Activated CD4-positive, alpha-beta T cell treated with anti-CD3 and anti-CD28 coated beads, Interleukin-2, amount 10 ng/mL, durations not matched to agents 7 days and 5 days (primary cell): ENCODE results near the gene TTC33. TPM values are rescaled to one million over a fixed set of nuclear protein-coding genes. Genes with fewer than 3 reads are reported as not detected.
"Not testable (repeated sequence)": the region's sequence is repeated elsewhere in the genome, so short reads cannot be mapped to it uniquely, and the experiment has no call there.

Source experiments
- CTCF ChIA-PET: fragments of 350-600 bp; sonication (Branson Sonifier 250); formaldehyde crosslinking; loops from one replicate; lab custom pipeline; 2021; ENCODE audit warnings: antibody characterized with exemption; lab: Charles Lee
- POLR2A ChIA-PET: fragments of 350-600 bp; sonication (Branson Sonifier 250); formaldehyde crosslinking; loops from one replicate; lab custom pipeline; 2021; ENCODE audit warnings: antibody characterized with exemption; lab: Charles Lee
- DNase-seq: peaks from one replicate; pipeline ENCODE4 v3.0.0-alpha.2; 2020
- H3K27ac Mint-ChIP-seq: one replicate; pipeline ENCODE4 v1.8.0; 2021; ENCODE audit warnings: mild to moderate bottlenecking, moderate library complexity, mixed read lengths
- H3K27me3 Mint-ChIP-seq: one replicate; pipeline ENCODE4 v1.8.0; 2021; ENCODE audit warnings: mixed read lengths
- H3K36me3 Mint-ChIP-seq: one replicate; pipeline ENCODE4 v1.8.0; 2021; ENCODE audit warnings: low read depth, mixed read lengths
- H3K4me1 Mint-ChIP-seq: one replicate; pipeline ENCODE4 v1.8.0; 2021; ENCODE audit warnings: mixed read lengths
- H3K4me3 Mint-ChIP-seq: one replicate; pipeline ENCODE4 v1.8.0; 2021; ENCODE audit warnings: mild to moderate bottlenecking, moderate library complexity, mixed read lengths
- H3K9me3 Mint-ChIP-seq: one replicate; pipeline ENCODE4 v1.8.0; 2021; ENCODE audit warnings: mixed read lengths
- total RNA-seq, 2 experiments: library from RNA; stranded (reverse); gene quantifications; one replicate each; pipeline ENCODE4 v1.2.3, GENCODE V29; 2021

The TTC33 gene
- total RNA-seq, 2 experiments from 2014 or later = 16.2 to 16.8 TPM

DNA sequence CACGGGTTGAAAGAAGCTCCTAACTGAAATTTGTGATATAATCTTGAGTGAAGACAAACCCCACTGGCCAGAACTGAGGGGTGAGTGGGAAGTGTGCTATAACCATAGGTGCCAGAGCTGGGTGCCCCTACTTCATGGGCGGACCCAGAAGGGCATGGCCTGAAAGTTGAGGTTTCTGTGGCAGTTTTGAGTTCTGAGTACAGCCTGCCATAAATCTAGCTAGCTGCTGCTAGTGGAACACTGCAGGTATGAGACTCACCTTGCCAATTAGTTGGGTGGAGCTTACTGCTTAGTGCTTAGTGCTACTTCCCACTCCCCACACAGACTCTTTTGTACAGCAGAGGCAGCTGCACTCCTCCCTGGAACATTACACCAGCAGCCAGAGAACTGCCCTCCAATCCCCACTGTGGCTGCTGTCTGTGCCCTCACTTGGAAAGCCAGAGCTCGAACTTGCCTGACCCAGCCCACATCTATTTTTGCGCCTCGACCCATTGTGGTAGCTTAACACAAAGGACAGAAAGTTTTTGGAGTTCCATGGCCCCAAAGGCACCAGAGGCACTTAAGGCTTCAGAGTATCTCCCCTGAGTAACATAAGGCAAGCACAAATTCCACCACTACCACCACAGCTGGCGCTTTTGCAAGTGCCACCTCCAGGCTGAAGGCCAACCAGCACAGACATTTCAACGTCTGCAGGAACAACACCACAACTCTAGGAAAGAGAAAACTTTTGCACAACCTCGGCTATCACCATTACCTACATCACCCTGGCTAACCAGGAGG is 103.1 kb downstream of the TTC33 start:
- peaks cover 82% of the 10 kb centered on the region for H3K4me1 Mint-ChIP-seq
- H3K27me3 Mint-ChIP-seq = no peaks in the 10 kb centered on the region
- H3K9me3 Mint-ChIP-seq = peaks cover 15% of the 10 kb centered on the region
- H3K4me3 Mint-ChIP-seq = peak overlapping the region; percentile 78
- peak overlapping the region; percentile 93 for H3K27ac Mint-ChIP-seq
- CTCF ChIA-PET = interaction anchor here (0.8 to 1.8 kb wide), 5 partner anchors 12 to 250 kb away, joined by 3 to 6 read pairs (median 3); no protein-coding TSS in a partner anchor
- H3K36me3 Mint-ChIP-seq = peaks cover 30% of the 10 kb centered on the region
- DNase-seq = peak; percentile 31
- POLR2A ChIA-PET = no interaction called here

DNA sequence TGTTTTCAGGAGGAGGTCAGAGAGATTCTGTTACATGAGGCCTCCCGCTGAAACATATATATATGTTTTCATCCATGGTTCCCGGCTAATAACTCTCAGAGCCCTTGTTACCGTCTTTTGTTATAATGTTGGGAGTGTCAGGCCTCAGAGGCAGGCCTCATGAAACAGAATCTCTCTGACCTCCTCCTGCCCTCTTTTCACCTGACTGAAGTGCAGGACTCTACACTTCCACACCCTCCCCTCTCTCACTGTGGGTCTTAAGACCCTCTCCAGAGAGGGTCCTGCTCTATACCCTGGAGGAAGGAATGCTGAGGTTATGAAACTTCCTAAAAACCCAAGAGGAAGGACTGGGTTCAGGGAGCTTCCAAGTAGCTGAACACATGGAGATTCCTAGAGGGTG is 104.6 kb downstream of the TTC33 start:
- peaks cover 33% of the 10 kb centered on the region for H3K36me3 Mint-ChIP-seq

DNA sequence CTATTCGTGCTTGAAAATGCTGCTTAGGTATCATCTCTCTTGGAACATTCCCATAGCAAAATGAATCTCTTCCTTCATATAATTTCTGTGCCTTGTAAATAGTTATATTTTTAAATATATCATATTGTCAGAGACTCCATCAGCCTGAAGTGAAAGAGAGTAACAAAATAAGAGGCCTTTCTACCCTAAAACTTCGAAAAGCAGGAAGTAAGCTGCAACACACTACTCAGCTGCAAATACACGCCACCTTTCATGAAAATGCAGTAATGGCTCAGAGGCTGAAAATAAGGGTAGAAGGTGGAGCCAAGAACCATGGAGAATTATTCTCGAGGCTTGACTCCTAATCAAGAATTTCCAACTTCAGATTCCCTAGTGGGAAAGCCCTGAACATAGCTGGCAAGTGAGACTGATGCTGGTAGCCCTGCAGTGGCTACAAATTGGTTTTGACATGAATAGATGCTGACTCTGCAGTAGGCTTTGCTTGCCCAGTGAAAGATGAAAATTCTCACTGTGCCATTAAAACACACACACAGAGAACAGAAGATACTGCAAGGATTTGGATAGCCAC is 106.2 kb downstream of the TTC33 start:
- ChIA-PET CTCF (interaction anchor here (1.1 to 2.2 kb wide), 3 partner anchors 8 to 22 kb away, joined by 3 to 6 read pairs (median 3); no protein-coding TSS in a partner anchor), POLR2A (no interaction called here)
- Mint-ChIP-seq H3K27ac (peak overlapping the region; percentile 74), H3K4me3 (no peak overlapping the region), H3K4me1 (peaks cover 62% of the 10 kb centered on the region), H3K36me3 (peaks cover 41% of the 10 kb centered on the region), H3K9me3 (peaks cover 21% of the 10 kb centered on the region), H3K27me3 (no peaks in the 10 kb centered on the region)
- no peak for DNase-seq

More for the DNA sequence above, 104.6 kb downstream of the TTC33 start:
- ChIA-PET POLR2A (no interaction called here), CTCF (no interaction called here)
- Mint-ChIP-seq H3K27ac (no peak overlapping the region), H3K4me3 (no peak overlapping the region), H3K9me3 (peaks cover 10% of the 10 kb centered on the region), H3K27me3 (no peaks in the 10 kb centered on the region), H3K4me1 (peaks cover 73% of the 10 kb centered on the region)
- no peak for DNase-seq

DNA sequence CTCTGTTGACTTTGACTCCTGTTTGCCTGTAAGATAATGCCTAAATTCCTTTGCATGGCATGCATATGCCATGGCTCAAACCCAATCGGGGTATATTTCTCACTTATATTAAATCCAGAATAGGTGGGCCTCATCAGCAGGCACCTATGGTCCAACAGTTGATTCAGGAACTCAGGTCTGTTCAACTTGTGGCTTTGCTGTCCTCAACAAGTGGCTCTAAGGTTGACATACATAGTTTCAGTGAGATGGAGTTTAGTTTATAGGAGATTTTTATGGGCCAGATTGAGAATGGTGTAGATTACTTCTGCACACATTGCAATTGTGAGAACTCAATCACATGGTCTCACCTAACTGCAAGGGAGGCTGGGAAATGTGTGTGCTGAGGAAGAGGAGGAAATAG is 107.6 kb downstream of the TTC33 start:
- H3K4me3 Mint-ChIP-seq = no peak overlapping the region
- peaks cover 49% of the 10 kb centered on the region for H3K4me1 Mint-ChIP-seq
- POLR2A ChIA-PET = no interaction called here
- CTCF ChIA-PET = interaction anchor here (0.5 to 1.0 kb wide), 3 partner anchors 21 to 249 kb away, joined by 3 to 4 read pairs (median 3); no protein-coding TSS in a partner anchor
- no peak overlapping the region for H3K27ac Mint-ChIP-seq
- H3K36me3 Mint-ChIP-seq = peaks cover 53% of the 10 kb centered on the region
- no peaks in the 10 kb centered on the region for H3K27me3 Mint-ChIP-seq
- DNase-seq = no peak
- H3K9me3 Mint-ChIP-seq = peaks cover 28% of the 10 kb centered on the region

DNA sequence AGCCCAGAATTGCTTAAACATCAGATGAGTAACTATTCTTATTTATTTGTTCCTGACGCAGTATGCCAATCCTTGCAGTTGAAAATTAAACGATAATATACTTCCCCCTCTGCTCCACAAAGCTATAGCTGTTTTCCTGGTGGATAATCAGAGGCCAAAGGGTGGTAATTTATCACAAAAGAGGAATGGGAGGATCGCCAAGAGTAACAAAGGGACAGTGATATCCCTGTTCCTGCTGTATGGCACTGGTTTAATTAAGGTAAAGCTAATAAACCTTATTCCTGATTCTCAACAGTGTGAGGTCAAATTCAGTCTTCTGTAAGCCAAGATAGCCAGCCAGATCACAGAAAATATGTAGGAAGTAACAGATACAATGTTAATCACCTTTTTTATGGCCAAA is 109.5 kb downstream of the TTC33 start:
- Mint-ChIP-seq H3K27me3 (no peaks in the 10 kb centered on the region), H3K36me3 (peaks cover 54% of the 10 kb centered on the region), H3K9me3 (peaks cover 29% of the 10 kb centered on the region), H3K4me3 (no peak overlapping the region), H3K4me1 (peaks cover 41% of the 10 kb centered on the region), H3K27ac (no peak overlapping the region)
- CTCF ChIA-PET = interaction anchor here (1.0 kb wide), 1 partner anchor 31 kb away, joined by 3 read pairs; no protein-coding TSS in a partner anchor
- POLR2A ChIA-PET = no interaction called here
- no peak for DNase-seq

DNA sequence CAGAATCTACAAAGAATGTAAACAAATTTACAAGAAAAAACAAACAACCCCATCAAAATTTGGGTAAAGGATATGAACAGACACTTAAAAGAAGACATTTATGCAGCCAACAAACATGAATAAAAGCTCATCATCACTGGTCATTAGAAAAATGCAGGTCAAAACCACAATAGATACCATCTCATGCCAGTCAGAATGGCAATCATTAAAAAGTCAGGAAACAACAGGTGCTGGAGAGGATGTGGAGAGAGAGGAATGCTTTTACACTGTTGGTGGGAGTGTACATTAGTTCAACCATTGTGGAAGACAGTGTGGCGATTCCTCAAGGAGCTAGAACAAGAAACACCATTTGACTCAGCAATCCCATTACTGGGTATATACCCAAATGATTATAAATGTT is 116.2 kb downstream of the TTC33 start:
- H3K4me3 Mint-ChIP-seq, H3K27ac Mint-ChIP-seq, CTCF ChIA-PET, DNase-seq, POLR2A ChIA-PET, H3K27me3 Mint-ChIP-seq: not testable (repeated sequence)
- H3K36me3 Mint-ChIP-seq = peaks cover 59% of the 10 kb centered on the region
- peaks cover 11% of the 10 kb centered on the region for H3K4me1 Mint-ChIP-seq
- peaks cover 57% of the 10 kb centered on the region for H3K9me3 Mint-ChIP-seq

DNA sequence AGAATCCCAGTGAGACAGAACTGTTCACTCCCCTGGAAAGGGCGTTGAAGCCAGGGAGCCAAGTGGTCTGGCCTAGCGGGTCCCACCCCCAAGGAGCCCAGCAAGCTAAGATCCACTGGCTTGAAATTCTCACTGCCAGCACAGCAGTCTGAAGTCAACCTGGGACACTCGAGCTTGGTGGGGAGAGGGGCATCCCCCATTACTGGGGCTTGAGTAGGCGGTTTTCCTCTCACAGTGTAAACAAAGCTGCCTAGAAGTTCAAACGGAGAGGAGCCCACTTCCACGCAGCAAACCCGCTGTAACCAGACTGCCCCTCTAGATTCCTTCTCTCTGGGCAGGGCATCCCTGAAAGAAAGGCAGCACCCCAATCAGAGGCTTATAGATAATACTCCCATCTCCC is 121.2 kb downstream of the TTC33 start:
- Mint-ChIP-seq H3K27me3 (no peaks in the 10 kb centered on the region), H3K27ac (no peak overlapping the region), H3K4me3 (no peak overlapping the region), H3K36me3 (peaks cover 43% of the 10 kb centered on the region), H3K9me3 (peaks cover 46% of the 10 kb centered on the region), H3K4me1 (peaks cover 2% of the 10 kb centered on the region)
- POLR2A ChIA-PET = no interaction called here
- DNase-seq = no peak
- CTCF ChIA-PET = no interaction called here

DNA sequence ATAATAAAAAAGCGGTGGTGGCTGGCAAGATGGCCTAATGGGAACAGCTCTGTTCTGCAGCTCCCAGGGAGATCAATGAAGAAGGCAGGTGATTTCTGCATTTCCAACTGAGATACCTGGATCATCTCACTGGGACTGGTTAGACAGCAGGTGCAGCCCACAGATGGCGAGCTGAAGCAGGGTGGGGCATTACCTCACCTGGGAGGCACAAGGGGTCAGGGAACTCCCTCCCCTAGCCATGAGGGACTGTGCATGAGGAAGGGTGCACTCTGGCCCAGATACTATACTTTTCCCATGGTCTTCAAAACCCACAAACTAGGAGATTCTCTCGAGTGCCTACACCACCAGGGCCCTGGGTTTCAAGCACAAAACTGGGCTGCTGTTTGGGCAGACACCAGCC is 121.6 kb downstream of the TTC33 start:
- DNase-seq = no peak
- no peaks in the 10 kb centered on the region for H3K27me3 Mint-ChIP-seq
- H3K36me3 Mint-ChIP-seq = peaks cover 39% of the 10 kb centered on the region
- H3K9me3 Mint-ChIP-seq = peaks cover 43% of the 10 kb centered on the region
- H3K27ac Mint-ChIP-seq = no peak overlapping the region
- POLR2A ChIA-PET = no interaction called here
- H3K4me1 Mint-ChIP-seq = peaks cover 2% of the 10 kb centered on the region
- CTCF ChIA-PET = no interaction called here
- no peak overlapping the region for H3K4me3 Mint-ChIP-seq

DNA sequence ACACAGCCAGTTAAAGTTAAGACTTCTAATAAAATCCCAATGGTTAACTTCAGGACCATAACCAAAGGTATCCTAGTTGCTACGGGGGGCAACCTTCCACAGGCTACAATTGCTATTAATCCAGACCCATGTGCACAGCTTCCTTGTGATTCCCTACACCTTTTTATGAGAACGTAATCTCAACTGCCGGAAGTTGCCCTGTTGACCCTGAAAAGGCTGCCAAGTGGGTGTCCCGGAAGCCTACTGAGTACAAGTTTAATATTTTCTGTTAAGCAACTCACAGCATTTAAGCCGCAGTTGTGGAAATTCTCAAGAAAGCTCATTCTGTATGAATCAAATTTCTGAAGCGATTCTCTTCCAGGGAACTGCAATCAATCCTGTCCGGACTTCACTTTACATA is 124.5 kb downstream of the TTC33 start:
- DNase-seq = no peak
- Mint-ChIP-seq H3K4me3 (no peak overlapping the region), H3K36me3 (peaks cover 23% of the 10 kb centered on the region), H3K27me3 (no peaks in the 10 kb centered on the region), H3K4me1 (peaks cover 2% of the 10 kb centered on the region), H3K27ac (no peak overlapping the region), H3K9me3 (peaks cover 26% of the 10 kb centered on the region)
- POLR2A ChIA-PET = no interaction called here
- CTCF ChIA-PET = no interaction called here

DNA sequence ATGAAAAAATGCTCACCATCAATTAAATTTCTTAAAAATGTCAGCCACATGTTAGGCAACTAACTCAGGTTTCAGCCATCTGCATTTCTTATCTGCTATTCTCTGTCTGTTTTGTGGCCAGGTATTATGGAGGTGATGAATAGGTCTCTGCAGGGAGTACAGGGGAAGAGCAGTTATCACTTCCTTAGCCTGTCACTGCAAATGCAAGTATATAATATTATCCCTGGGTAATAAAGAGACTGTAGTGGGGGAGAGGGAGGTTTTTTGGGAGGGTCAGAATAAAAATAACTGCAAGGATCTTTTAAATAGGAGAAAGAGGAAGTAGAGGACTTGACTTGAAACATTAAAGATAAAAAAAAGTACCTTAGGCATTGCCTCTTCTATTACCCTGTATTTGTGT is 125.6 kb downstream of the TTC33 start:
- Mint-ChIP-seq H3K36me3 (peaks cover 16% of the 10 kb centered on the region), H3K27me3 (no peaks in the 10 kb centered on the region), H3K27ac (no peak overlapping the region), H3K4me3 (no peak overlapping the region), H3K9me3 (peaks cover 20% of the 10 kb centered on the region), H3K4me1 (peaks cover 5% of the 10 kb centered on the region)
- POLR2A ChIA-PET = no interaction called here
- CTCF ChIA-PET = interaction anchor here (0.8 kb wide), 1 partner anchor 12 kb away, joined by 4 read pairs; no protein-coding TSS in a partner anchor
- DNase-seq = no peak

DNA sequence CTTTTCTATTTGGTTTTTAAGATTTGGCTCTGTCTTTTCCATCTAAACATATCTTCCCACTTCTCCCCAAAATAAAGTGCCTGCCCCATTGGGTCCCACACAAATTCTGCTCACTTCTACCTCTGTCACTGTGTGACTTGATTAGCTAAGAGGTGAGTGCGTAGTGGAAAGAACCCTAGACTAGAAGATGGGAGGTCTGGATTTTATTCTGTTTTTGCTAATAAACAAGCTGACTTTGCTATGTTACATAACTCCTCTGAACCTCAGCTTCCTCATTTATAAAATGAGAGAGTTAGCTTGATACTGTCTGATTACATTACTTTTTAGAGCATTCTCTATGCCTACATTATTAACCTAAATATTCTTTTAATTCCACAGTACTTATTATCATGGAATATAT is 127.4 kb downstream of the TTC33 start:
- ChIA-PET POLR2A (no interaction called here), CTCF (interaction anchor here (0.6 to 1.5 kb wide), 3 partner anchors 10 to 33 kb away, joined by 3 to 4 read pairs (median 4); no protein-coding TSS in a partner anchor)
- Mint-ChIP-seq H3K9me3 (peaks cover 23% of the 10 kb centered on the region), H3K27me3 (no peaks in the 10 kb centered on the region), H3K27ac (no peak overlapping the region), H3K4me1 (peaks cover 17% of the 10 kb centered on the region), H3K4me3 (no peak overlapping the region), H3K36me3 (peaks cover 15% of the 10 kb centered on the region)
- DNase-seq = no peak

DNA sequence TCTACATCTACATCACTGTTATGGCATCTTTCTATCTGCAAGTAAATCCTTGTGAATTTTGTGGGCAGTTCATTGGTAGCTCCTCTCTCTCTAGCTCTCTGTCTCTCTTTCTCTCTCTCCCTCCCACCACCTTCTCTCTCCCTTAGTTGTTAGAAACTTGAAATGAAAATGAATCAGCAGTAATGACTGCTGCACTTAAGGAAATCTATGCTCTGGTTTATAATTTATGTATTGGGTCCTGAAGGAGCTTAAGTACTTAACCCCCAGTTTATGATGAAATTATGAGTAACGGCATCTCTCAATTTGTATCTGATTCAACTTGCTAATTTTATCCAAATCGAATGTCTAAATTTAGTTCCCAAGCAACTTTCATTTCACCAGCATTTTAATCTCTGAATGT is 128.1 kb downstream of the TTC33 start:
- no peak for DNase-seq
- Mint-ChIP-seq H3K4me3 (no peak overlapping the region), H3K4me1 (peaks cover 24% of the 10 kb centered on the region), H3K27me3 (no peaks in the 10 kb centered on the region), H3K9me3 (peaks cover 21% of the 10 kb centered on the region), H3K27ac (no peak overlapping the region), H3K36me3 (peaks cover 14% of the 10 kb centered on the region)
- POLR2A ChIA-PET = no interaction called here
- CTCF ChIA-PET = interaction anchor here (1.0 to 1.5 kb wide), 3 partner anchors 9 to 32 kb away, joined by 3 to 4 read pairs (median 3); no protein-coding TSS in a partner anchor

DNA sequence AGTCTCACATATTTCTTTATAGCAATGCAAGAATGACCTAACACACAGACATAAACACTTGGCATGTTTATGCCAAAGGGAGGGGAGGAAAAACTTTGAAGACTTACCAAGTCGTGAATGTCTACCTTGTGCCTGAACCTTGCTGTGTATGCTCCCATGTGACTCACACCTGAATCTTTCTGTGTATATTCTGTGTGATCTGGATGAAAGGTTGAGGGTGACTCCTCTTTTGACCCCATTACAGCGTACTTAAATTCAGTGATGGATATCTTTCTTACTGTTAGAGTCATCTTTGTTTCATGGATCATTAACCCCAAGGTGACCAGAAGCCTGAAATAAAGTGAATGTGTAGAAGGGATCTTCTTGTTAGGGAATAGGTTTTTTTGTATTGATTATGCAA is 129.0 kb downstream of the TTC33 start:
- CTCF ChIA-PET = no interaction called here
- POLR2A ChIA-PET = no interaction called here
- Mint-ChIP-seq H3K36me3 (peaks cover 14% of the 10 kb centered on the region), H3K27me3 (no peaks in the 10 kb centered on the region), H3K4me1 (peaks cover 31% of the 10 kb centered on the region), H3K27ac (no peak overlapping the region), H3K9me3 (peaks cover 21% of the 10 kb centered on the region), H3K4me3 (no peak overlapping the region)
- DNase-seq = no peak
